CD4-positive, alpha-beta T cell treated with Interleukin-12 subunit alpha and Interleukin-12 subunit beta, for 1 hour (primary cell): ENCODE results near the gene EPB41L1.
A peak's percentile ranks its signal among the peaks of the same experiment; 100 is the strongest.

Experiments used
- DNase-seq: peaks from one replicate; pipeline ENCODE4 v3.0.0-alpha.2; 2020

Gene EPB41L1

GRCh38 chr20:36199345-36200257, 45.1 kb downstream of the EPB41L1 start:
- DNase-seq: peak; percentile 69

- DNase-seq: no peak
Measured at GRCh38 chr20:36200451-36200850, 45.9 kb downstream of the EPB41L1 start.

DNA sequence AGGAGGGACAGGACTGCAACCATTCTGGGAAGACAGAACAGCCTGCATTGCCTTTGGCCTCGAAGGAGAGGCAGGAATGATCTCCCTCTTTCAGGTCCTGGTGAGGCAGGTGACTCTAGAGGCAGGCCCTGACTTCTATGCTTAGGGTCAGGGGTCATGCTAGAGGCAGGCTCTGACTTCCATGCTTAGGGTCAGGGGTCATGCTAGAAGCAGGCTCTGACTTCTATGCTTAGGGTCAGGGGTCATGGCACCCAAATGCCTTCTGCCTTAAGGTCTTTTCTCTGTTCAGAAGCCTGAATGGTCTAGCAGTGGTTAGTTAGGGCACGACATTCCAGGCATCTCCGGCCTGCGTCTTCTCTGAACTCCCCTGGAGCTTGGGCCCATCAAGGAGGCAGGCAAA, 46.7 kb downstream of the EPB41L1 start:
- DNase-seq: no peak

GRCh38 chr20:36202891-36203338, 48.4 kb downstream of the EPB41L1 start:
- peak; percentile 77 for DNase-seq

GRCh38 chr20:36203861-36204260, 49.3 kb downstream of the EPB41L1 start:
- no peak for DNase-seq

- DNase-seq: no peak
Measured at GRCh38 chr20:36205026-36205425, 50.5 kb downstream of the EPB41L1 start.

GRCh38 chr20:36206068-36206467, 51.5 kb downstream of the EPB41L1 start:
- no peak for DNase-seq

DNA sequence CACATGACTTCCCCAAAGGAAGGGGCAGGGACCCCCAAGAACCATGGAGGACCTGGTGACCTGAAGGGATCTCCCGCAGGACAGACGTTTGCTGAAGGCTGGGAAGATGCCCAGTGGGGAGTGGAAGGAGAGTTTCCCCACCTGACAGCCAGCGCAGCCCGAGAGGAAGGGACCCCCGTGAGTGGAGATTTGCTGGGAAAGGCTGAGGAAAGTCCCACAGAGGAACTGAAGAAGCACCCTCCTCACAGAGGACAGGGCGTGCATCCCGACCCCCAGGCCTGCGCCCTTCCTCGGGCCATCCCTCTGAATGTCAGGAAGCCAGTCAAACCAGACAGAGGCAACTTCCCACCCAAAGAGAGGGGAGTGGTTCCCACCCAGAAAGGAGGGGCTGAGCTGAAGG, 52.1 kb downstream of the EPB41L1 start:
- no peak for DNase-seq

GRCh38 chr20:36207602-36208001, 53.1 kb downstream of the EPB41L1 start:
- DNase-seq: no peak

GRCh38 chr20:36208257-36208656, 53.7 kb downstream of the EPB41L1 start:
- no peak for DNase-seq

DNA sequence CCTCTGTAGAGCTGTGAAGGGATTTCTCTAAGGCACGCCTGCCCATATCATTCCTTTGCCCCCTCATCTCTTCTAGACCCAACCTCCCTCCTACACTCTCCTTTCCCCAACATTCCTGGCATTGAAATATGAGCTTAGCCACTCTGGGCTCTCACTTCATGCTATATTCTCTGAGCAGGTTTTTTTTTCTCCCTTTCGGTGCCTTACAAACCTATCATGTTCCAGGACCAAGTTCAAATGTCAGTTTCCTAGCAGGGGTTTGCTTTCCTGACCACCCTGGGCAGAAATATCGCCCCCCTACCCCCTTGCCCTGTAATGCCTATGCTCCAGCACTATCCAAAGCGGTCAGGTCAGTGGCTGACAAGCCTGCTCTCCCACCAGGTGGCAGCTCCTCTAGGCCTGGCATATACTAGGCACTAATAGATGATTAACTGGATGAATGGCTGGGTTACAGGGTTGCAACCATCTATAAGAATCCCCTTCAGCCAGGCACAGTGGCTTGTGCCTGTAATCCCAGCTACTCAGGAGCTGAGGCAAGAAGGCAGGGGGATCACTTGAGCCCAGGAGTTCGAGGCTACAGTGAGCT, 56.0 kb downstream of the EPB41L1 start:
- no peak for DNase-seq

GRCh38 chr20:36213362-36213761, 58.8 kb downstream of the EPB41L1 start:
- DNase-seq: no peak

DNA sequence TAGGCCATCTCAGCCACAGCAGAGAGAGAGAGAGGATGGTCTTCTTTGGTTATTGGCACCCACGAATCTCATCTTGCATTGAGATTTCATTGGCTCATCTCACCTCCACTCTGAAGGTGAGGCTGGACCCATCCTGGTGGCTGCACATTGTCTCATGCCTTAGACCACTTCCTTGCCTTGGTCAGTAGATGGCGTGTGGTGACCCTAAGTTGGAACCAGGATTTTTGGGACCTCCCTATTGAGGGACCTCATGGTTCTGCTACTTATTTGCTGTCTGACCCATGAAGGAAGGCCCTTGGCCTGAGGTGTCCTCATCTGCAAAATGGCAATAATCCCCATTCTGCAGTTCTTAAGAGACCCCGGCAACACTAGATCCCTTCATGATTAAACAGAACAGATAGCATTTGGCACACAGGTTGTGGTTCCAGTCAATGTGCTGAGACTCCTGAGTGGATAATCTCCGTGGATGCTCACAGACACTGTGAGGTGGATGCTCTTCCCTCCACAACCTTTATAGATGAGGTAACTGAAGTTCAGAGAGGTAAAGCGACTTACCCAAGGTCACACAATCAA, 60.2 kb downstream of the EPB41L1 start:
- DNase-seq: peak; percentile 12

DNA sequence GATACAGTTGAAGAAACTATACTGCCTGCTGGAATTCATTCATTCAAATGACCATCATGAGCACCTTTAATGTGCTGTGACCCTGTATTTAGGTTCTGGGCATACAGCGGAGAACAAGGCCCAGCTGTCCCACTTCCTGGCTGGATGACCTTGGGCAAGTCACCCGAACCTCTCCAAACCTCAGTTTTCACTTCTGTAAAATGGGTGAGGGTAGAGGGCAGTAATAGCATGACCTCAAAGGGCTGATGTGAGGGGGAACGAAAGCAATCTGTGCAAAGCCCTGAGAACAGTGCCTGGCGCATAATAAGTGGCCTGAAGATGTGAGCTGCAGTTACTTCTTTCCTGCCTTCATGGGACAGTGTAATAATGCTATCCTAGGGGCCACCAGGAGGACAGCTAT, 61.2 kb downstream of the EPB41L1 start:
- no peak for DNase-seq

DNA sequence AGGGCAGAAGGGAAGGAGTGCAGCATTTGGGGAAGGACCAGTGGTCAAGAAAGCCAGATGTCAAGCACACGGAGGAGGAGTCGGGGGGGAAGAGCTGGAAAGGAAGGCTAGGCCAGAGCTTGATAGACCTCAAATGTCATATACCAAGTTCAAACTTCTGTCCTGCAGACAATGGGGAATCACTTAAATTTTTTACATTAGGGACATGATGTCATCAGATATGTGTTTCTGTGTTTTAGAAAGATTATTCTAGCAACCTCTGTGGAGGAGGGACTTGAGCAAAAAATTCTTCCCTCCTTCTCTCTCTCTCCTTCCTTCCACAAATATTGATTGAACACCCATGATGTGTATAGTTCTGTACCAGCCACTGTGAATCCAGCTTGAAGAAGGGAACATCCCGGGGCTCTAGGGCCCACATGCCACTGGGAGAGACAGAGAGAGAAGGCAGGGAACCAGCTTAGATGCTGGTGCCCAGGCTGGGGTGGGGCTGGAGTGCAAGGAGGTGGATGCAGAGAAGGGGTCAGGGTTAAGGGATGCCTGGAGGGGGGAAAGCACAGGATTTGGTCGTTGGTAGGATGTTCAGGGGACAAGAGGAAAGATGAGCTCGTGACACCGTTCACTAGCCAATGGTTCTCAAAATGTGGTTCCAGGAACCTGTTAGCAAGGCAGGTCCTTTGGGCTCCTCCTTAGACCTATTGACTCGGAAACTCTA, 61.9 kb downstream of the EPB41L1 start:
- DNase-seq: no peak

GRCh38 chr20:36217226-36217625, 62.7 kb downstream of the EPB41L1 start:
- no peak for DNase-seq

DNA sequence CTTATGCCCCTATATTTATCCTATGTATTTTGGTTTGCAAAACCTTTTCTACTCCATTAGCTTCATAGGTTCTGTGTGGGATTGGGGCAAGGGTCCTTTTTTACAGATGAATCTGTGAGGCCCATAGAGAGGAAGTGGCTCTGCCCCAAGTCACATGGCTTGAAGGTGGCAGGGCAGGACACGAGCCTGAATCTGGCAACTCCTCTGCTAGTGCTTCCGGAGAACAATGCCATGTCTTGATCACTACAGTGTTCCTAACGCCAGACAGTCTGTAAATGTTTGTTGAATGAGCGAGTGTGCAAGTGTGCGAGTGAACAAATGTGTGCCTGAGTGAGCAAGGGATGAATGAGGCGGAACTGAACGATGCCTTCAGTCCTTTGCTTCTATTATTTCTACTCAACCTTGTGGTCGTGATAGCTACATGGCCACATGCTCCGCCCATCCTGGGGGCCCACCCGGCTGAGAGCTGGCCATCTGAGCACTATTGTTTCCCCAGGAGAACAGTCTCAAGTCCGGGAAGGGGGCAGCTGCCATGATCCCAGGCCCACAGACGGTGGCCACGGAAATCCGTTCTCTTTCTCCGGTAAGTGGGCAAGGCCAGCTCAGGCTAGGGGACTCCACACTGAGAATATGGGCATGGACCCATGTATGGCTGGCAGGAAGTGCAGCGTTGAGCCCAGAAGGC, 64.0 kb downstream of the EPB41L1 start:
- no peak for DNase-seq

- no peak for DNase-seq
Measured at GRCh38 chr20:36219671-36220220, 65.2 kb downstream of the EPB41L1 start.

DNA sequence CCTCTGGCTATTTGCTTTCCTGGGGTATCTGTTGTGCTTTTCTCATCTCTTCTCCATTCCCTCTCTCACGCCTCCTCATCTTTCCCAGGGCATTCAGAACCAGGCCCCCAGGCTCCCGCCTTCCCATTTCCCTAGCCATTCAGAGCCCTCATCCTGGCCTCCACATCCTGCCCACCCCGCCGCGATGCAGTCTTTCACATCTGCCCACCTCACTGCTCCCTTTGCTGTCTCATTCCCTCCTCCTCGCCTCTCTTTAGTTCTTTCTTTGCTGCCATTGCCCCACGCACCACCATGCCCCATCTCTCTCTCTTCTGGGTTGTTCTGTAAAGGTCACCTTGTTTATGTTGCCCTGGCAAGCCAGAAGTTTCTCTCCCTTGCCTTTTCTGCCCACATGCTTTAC, 71.1 kb downstream of the EPB41L1 start:
- DNase-seq: no peak

GRCh38 chr20:36228770-36229169, 74.2 kb downstream of the EPB41L1 start:
- no peak for DNase-seq

DNA sequence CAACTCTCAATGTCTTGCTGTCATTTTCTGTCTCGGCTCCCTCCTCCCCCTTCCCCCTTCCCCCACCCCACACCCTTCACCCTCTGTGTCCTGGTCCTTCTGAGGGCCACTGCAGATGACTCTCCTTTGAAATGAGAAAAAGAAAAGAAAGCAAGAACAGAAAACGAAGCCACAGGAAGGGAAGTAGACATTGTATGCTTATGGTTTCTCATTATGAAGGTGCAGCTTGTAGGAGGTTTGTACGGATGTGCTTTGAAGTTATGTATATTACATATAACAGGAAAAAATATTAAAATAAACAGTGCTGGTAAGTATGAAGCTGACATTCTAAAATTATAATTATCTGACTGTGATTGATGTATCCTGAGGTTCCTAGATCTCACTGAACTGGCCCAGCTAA, 75.5 kb downstream of the EPB41L1 start:
- no peak for DNase-seq

DNA sequence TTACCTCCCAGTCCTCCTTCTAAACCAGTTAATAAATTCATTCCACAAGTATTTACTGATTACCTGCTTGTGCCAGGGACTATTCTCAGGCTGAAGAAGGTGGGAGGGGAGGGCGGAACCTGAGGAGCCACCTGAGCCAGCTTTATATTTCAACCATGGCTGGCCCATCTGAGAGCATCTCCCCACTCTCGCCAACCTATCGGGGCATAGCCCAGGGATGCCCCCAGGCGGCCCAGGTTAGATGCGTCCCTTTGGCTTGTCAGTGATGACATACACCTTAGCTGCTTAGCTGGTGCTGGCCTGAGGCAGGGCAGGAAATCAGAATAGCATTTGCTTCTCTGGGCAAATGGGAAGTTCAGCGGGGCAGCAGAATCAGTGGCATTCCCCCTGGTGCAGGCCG, 76.8 kb downstream of the EPB41L1 start:
- no peak for DNase-seq
